ENCODE measurements around the gene B9D1. TPM values are rescaled to one million over a fixed set of nuclear protein-coding genes. Genes with fewer than 3 reads are reported as not detected.
A peak's percentile ranks its signal among the peaks of the same experiment; 100 is the strongest.

B9D1 gene
- total and polyA plus RNA-seq, 2 of the 13 experiments (the other 11 are each of a cell fraction or from before 2014, with no cell fraction given), result 27.7 to 31.1 TPM

DNA sequence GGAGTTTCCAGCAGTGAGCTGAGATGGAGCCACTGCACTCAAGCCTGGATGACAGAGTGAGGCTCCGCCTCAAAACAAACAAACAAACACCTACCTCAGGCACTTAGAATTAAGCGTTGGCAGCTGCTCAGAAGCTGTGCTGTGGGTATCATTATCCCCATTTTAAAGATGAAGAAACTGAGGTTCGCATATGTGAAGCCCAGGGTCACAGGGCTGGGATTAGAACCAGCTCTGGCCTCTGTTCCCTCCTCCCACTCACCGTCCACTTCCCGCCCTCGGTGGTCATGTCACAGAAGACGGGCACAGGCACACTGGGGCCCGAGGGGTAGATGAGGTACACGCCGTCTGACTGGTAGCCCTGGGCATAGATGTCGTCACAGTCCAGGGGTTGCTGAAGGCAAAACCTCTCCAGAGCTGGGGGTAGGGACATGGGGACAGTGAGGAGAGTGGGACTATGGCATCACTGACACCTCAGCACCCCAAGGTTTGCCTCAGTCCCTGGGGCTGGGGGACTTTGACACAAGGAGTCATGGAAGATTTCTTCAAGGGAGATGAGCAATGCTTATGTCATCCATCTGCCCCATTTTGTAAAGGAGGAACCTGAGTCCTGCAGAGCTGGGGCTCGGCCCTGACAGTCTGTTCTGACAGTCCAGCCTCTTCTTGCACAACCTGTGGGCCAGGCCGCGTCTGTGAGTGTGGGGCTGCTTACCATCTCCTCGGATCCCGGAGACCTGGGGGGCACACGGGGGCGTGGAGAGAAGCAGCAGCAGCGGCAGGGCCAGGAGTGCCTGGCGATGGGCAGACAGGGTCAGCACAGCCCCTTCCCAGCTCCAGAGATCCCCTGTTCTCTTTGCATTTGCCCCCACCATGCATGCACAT, 23.8 kb upstream of the B9D1 start:
- FAIRE-seq, result no peak
- ChIA-PET POLR2A (interaction anchor here (1.0 to 3.9 kb wide), 3 partner anchors 8 to 48 kb away, joined by 3 to 33 read pairs (median 3); partner anchors contain the start of gene MAPK7), CTCF (ENCODE audit: low intra/inter-chr PET ratio, low total read pairs) (no interaction called here)
- H3K4me1 ChIP-seq (ENCODE audit: insufficient read depth, low read length), result peaks cover 29% of the 10 kb centered on the region
- no peak for DNase-seq (ENCODE audit: low spot score)
- peak overlapping the region; percentile 71 for H3K4me2 ChIP-seq (ENCODE audit: low read depth, low read length)
- no peak overlapping the region for H2AFZ ChIP-seq (ENCODE audit: low read length)
- no TSS peak for BruUV-seq (replicated peaks)
- H3K9me3 ChIP-seq (ENCODE audit: low read length), result no peaks in the 10 kb centered on the region
- H3K36me3 ChIP-seq (replicated peaks in 1 of 2; ENCODE audit: control insufficient read depth in 1 of 2, insufficient read depth in 2 of 2, low read length in 2 of 2), result peaks cover 7 to 23% of the 10 kb centered on the region in 2 experiments; a peak in 4 of 5 replicates
- H4K20me1 ChIP-seq (ENCODE audit: insufficient read depth, low read length), result no peaks in the 10 kb centered on the region
- H3K79me2 ChIP-seq (ENCODE audit: insufficient read depth, low read length), result no peaks in the 10 kb centered on the region
- H3K4me3 ChIP-seq (replicated peaks in 1 of 3; ENCODE audit: insufficient read depth in 1 of 3, low read depth in 2 of 3, low read length in 3 of 3), result peak overlapping the region in 2 of 3 experiments; percentile 42 to 60; a peak in 3 of 6 replicates
- 0 out of 2 replicates have a peak overlapping the region, but pooled peaks have one; percentile 8 for H3K9ac ChIP-seq (ENCODE audit: insufficient read depth, low read depth, low read length)
- WGBS (ENCODE audit: low lambda C conversion rate), result 66% methylated on average over 10 of the region's 20 CpGs
- peak; percentile 62 for ATAC-seq
- H3K27me3 ChIP-seq (ENCODE audit: control insufficient read depth in 1 of 2, insufficient read depth in 2 of 2, low read length in 2 of 2), result 0 out of 5 replicates have a peak, but pooled peaks cover 0 to 14% of the 10 kb centered on the region in 2 experiments
- no peak overlapping the region for H3K27ac ChIP-seq (ENCODE audit: extremely low read length, insufficient read depth, low read length)
- intact Hi-C loops (cut with micrococcal nuclease; ENCODE audit: unreplicated experiment), result no loop called here
- in situ Hi-C loops (cut with HindIII; ENCODE audit: extremely low pct_ligation_motif_present, low pct_unique_long_range_greater_than_20kb), result no loop called here
- peak; percentile 44; the same call in 1 of the 2 replicates for TF ChIP-seq POLR2G (IDR thresholded peaks at IDR 0.05; ENCODE audit: low read depth, low read length)
- peak; percentile 35; the same call in 1 of the 2 replicates for TF ChIP-seq ZNF776 (CRISPR knock-in tag; IDR thresholded peaks at IDR 0.05)
- TF ChIP-seq, protein P1, sequence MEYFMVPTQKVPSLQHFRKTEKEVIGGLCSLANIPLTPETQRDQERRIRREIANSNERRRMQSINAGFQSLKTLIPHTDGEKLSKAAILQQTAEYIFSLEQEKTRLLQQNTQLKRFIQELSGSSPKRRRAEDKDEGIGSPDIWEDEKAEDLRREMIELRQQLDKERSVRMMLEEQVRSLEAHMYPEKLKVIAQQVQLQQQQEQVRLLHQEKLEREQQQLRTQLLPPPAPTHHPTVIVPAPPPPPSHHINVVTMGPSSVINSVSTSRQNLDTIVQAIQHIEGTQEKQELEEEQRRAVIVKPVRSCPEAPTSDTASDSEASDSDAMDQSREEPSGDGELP (IDR thresholded peaks at IDR 0.05; ENCODE audit: borderline replicate concordance, low read depth), result no peak
- no peak for TF ChIP-seq ZNF235 (CRISPR knock-in tag; IDR thresholded peaks at IDR 0.05; ENCODE audit: borderline replicate concordance)
- peak; percentile 40; the same call in 1 of the 2 replicates for TF ChIP-seq CEBPG (CRISPR knock-in tag; IDR thresholded peaks at IDR 0.05)
- TF ChIP-seq CEBPB (IDR thresholded peaks at IDR 0.05; ENCODE audit: borderline replicate concordance, low read depth, low read length), result peak; percentile 82; the same call in 1 of the 2 replicates
- TF ChIP-seq RBM22 (optimal IDR thresholded peaks at IDR 0.05; ENCODE audit: low read length), result peak; percentile 25
- TF ChIP-seq CSRNP2 (CRISPR knock-in tag; conservative IDR thresholded peaks at IDR 0.05; ENCODE audit: low read depth), result no peak
- TF ChIP-seq ZNF569 (CRISPR knock-in tag; IDR thresholded peaks at IDR 0.05; ENCODE audit: borderline replicate concordance), result no peak
- no peak for TF ChIP-seq PHB2 (IDR thresholded peaks at IDR 0.05; ENCODE audit: partially characterized antibody)
- TF ChIP-seq KDM2A (CRISPR knock-in tag; IDR thresholded peaks at IDR 0.05; ENCODE audit: borderline replicate concordance, low read depth), result peak; percentile 32; the same call in 1 of the 2 replicates
- peak; percentile 35; the same call in 1 of the 2 replicates for TF ChIP-seq AKAP8 (CRISPR knock-in tag; IDR thresholded peaks at IDR 0.05)
- no peak for TF ChIP-seq MAZ (IDR thresholded peaks at IDR 0.05; ENCODE audit: borderline replicate concordance, low read depth, low read length)
- TF ChIP-seq MAZ (CRISPR knock-in tag; IDR thresholded peaks at IDR 0.05; ENCODE audit: low read depth), result 0 out of 2 replicates have a peak, but pooled peaks have one; percentile 27
- TF ChIP-seq EHMT2 (IDR thresholded peaks at IDR 0.05; ENCODE audit: borderline replicate concordance, low read depth, low read length), result no peak
- TF ChIP-seq AGO2 (optimal IDR thresholded peaks at IDR 0.05; ENCODE audit: low read depth, low read length), result peak; percentile 75
- peak; percentile 44 for TF ChIP-seq AGO1 (IDR thresholded peaks at IDR 0.05; ENCODE audit: low read depth, low read length, poor library complexity, severe bottlenecking)
